Left kidney (tissue), 2 donors: ENCODE data around the gene ZBTB47. TPM values are rescaled to one million over a fixed set of nuclear protein-coding genes. Genes with fewer than 3 reads are reported as not detected.
A peak's percentile ranks its signal among the peaks of the same experiment; 100 is the strongest.

ENCODE experiments used
- DNase-seq: peaks from one replicate; pipeline ENCODE4 v3.0.0-alpha.2; 2013
- polyA plus RNA-seq: library from polyadenylated mRNA; unstranded; fragments of 120-200 nt; gene quantifications from one replicate; pipeline ENCODE4 v1.2.1, GENCODE V29; 2013; ENCODE audit not compliant: insufficient read length

ZBTB47 gene
- polyA plus RNA-seq, 1 donor, result 12.7 TPM

DNA sequence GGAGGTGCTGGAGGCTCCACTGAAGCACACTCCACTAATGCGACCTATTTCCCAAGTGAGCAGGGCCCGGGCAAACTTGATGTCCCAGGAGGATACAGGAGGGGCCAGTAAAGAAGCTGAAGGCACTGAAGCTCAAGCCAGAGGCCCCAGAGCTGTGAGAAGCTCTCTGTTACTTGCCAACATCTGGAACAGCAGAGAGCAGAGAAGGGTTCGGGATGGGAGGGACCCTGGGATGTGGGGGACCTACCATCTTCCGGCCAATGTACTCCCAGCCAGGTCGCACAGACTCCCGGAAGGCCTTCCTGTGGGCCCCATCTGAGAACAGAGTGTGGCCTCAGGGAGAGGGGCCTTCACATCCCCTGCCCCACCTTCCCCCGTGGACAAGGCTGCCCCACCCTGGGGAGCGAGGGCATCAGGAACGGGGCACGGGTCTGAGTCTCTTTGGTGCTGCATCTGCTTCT lies 46.0 kb downstream of the ZBTB47 start:
- no peak for DNase-seq

DNA sequence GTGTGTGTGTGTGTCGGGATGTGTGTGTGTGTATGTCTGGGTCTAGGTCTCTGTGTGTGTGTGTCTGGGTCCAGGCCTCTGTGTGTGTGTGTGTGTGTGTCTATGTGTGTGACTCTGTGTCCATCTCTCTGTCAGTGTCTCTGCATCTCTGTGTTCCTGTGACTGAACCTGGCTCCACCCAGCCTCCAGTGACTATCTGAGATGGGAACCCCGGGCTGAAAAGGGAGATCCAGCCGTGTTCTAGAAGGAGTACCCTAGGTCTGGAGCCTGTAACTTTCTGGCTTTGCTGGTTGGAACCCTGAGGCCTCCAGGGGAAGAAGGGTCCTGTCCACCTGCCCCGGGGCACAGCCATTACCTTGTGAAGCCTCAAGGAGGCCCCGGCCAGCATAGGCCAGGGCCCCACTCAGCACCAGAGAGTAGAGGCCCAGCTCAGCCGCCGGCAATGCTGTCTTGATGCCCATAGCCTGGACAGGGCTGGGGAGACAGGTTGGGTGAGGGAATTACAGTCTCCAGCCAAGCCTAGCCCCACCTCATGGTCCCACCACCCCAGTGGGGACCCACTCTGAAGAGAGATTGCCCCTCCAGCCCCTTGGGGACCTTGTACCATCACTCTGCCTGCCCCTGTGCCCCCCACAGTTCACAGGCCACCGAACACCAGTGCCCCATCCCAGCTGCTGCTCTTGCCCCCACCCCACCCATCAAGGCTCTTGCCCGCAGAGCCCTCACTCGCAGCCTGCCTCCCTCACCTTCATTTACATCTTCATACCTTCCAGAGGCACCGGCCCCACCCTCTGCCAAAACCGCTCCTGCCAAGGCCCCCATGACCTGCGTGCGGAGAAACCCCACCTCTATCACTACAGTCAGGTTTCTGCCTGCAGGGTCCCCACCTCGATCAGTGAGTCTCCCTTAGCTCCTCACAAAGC lies 47.1 kb downstream of the ZBTB47 start:
- DNase-seq, result no peak

DNA sequence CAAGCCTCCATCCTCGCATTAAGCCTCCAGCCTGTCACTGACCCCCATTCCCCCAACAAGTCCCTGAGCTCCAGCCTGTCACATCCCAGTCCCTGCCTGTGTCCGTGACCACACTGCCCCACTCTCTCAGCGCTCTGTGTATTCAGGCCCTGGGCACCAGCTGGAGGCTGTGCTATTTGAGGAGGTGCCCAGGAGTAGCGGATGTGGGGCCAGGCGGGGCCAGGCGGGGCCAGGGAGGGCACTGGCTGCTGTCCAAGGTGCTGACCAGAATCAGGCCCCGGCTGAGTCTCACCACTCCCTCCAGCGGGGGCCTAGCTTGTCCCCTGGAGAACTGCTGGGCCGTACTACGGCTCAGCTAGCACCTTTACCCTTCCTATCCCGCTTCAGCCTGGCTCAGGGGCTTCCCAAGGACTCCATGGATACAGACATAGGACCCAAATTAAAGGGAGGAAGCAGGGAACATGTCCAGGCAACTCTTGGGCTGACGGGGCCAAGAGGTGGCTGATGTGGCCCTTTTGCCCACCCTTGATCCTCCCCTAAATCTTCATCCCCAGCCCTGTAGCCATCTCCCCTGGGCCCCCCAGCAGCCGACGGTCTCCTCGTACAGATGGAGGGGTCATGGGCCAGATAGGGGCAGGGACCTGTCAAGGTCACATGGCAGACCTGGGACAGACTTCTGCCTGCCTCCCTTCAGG lies 48.0 kb downstream of the ZBTB47 start:
- DNase-seq, result peak; percentile 71

DNA sequence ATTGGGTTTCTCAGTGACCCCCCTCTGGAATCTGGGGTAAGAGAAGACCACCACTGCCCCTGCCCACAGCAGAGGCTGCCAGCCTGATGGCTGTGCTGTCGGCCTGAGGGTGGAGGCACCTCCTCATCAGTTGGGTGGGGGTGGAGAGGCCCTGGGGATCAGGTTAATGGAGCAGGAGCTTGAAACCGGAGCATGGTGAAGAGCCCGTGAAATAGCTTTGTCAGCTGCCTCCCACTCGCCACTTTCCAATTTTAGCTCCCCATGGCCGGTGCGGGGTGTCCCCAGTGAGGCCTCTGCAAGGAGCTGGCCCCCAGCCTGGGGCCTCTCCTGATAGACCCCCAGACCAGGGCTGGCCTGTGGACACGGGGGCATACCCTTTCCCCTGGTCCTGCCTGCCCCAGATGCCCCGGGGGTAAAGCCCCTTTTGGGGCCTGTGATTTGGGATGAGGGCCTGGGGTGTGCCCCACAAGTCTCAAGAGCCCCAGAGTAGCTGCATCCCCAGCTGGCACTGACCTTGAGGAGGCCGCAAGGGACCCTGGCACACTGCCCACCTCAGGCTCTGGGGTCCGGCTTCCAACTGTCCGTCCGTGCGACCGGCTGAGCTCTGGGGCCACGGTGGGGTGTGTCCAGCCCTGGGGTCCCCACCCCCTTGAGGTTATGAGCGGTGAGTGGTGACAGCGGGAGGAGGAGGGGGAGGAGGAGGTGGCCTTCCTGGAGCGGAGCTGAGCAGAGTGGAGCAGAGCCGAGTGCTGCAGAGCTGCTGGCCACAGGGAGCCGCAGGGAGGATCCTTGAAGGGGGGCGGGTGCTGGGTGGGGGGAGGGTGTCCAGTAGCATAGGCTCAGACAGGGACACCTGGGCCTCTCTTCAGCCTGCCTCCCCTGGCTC lies 48.8 kb downstream of the ZBTB47 start, which contains the start of gene HHATL:
TSS of gene HHATL (minus strand) at position 733 of the 886 bp plus-strand sequence. CDS start 1,972 bp downstream, outside the sequence.
- DNase-seq, result no peak

DNA sequence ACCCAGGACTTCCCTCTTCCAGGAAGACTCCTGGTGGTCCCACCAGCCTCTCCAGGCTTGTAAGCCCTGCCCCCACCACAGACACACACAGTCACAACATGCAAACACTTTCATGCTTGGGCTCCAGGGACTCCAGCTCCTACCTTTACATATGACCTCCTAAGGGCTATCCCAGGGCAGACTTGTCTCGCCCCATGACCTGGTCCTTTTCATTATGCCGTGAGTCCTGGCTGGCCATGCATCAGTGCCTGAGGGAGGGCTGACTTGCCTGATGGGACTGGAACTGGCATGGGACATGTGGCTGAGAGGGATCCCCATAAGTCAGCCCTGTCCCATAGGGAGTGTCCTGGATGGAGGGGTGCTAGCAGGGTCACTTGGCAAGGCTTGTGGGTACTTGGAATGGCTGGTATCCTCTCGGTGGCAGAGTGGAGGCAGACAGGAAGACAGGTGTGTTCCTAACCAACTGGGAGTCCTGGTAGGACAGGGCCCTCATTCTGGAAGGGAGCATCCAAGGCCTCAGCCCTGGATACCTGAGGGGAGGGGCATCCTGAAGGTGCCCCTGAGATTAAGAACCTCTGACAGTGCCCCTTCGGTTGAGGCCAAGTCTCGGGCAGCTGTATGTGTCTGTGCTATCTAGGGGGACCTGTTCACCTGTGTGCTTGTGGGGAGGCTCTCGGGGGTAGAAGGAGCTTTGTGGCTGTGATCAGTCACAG lies 49.6 kb downstream of the ZBTB47 start:
- no peak for DNase-seq

DNA sequence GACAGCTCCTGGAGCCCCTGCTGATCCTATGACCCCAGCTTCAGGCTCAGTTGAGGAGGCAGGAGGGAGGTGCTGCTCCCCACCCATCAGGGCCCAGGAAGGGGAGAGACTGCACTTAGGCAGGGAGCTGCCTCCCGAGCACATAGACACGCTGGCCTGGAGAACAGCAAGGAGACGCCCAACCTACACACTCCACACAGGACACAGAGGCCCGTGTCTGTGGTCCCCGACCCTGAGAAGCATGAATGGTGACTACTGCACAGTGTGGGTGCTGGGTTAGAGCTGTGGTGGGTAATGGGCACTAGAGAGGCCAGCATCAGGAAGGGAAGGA lies 50.2 kb downstream of the ZBTB47 start:
- DNase-seq, result no peak

DNA sequence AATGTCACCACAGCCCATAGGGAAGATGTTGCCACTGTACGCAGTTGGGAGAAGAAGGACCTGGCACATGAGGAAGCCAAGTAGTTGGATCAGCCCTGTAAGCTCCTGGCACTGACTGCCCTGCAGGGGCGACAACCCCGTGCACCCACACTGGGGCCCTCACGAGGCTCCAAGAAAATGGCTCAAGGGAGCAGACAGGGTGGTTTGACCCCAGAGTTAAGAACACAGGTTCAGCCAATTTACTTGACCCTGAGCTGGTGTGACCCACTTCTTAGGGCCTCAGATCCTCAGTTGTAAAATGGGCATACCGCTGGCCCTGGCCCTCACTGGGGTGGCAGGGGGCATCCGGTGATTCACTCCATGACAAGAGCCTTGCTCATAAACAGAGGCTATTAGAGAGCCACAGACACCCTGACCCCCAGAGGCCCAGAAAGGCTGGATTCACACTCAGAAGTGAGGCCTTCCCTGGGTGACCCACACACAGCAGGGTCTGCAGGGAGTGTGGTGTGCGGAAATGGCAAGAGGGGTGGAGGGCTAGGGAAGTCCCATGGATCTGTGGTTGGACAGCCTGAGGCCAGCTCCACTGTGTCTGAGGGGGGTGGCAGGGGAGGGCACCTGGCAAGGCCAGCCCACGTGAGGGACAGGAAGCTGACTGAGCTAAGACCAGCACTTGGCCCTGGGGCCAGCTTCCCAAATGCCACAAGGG lies 50.8 kb downstream of the ZBTB47 start:
- no peak for DNase-seq

DNA sequence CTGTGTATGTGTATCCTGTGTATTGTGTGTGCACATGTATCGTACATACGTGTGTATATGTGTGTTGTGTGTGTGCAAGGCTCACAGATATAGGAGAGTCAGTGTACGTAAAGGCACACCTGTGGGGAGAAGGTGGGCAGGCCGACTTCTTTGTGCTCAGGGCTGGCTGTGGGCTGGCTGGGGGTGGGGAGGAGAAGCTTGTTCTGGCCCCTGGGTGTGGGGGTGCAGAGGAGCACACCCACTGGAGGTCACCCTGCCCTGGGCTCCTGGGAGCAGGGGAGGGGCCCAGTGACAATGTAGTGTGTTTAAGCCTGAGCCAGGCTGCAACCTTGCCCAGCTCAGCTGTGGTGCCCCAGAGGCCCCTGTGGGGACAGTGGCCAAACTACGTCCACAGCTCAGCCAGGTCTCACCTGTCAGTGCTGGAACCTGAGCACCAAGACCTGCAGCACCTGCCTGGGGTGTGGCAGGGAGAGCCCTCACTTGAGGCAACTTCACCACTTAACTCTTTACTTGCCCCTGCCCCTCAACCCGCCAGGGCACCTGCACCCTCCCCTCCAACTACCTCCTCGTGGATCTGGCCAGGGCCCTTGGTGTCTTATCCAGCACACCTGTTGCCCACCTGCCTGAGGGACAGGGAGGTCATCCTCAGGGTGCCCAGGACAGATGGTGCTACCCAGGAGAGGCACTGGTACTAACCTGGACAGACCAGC lies 51.7 kb downstream of the ZBTB47 start:
- DNase-seq, result no peak

DNA sequence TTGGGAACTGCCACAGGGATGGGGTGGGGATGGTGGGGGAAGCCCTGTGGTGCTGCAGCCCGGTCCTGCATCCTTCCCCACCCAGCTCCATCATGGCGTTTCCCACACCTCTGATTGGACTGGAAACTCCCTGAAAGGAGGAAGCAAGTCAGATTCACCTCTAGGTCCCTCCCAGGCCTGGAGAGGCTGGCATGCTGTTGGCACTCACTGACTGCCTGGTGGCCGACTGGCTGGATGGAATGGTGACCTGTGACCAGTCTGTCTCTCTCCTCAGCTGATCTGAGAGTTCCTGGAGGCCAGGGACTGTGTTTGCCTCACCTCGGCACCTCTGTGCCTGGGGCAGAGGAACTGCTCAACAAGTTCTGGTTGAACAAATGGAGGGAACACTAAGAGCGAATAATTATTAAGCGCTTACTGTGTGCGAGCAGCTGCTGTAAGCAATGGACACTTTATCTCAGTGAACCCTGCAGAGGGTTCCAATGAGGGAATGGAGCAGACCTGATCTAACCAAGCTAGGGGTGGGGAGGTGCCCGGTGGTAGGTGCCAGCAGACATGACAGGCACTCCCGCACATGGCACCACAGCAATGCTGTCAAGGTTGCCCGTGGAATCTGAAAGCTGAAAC lies 52.6 kb downstream of the ZBTB47 start:
- no peak for DNase-seq

DNA sequence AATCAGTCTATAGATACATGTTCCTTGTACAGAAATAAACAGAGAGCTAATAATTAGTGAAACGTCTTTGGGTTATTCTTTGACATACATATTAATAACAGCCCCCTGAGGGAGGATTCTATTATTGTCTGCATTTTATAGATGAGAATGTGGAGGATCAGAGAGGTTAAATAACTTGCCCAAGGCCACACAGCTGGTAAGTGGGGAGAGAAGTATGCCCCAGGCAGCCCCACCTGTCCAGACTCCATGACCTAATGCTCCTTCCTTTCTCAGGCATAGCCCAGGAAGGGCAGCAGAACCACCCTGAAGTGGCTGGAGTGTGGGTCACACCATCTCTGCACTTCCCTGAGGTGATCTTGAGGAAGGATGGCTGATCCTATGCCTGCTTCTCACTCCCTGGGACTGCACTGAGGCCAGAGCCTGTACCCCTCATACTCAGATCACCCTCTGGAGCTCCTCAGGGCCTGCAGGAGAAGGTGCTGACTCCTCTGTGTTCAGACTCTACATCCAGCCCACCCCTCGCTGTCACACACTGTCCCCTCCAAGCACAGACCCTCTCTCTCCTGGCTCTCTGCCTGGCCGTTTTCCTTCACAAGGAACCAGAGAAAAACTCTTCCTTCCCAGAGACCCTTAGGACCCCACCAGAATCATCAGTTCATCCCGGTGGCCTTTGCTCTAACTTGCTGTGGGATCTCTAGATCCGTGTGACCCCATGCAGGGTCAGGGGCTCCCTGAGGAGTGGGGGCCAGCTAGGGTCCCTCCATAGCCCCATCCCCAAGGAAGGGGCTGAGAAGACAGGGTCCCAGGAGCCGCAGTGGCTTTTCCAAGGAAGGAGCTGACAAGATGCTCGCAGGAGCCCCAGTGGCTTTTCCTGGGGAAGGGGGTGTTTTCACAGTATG lies 53.5 kb downstream of the ZBTB47 start:
- no peak for DNase-seq

DNA sequence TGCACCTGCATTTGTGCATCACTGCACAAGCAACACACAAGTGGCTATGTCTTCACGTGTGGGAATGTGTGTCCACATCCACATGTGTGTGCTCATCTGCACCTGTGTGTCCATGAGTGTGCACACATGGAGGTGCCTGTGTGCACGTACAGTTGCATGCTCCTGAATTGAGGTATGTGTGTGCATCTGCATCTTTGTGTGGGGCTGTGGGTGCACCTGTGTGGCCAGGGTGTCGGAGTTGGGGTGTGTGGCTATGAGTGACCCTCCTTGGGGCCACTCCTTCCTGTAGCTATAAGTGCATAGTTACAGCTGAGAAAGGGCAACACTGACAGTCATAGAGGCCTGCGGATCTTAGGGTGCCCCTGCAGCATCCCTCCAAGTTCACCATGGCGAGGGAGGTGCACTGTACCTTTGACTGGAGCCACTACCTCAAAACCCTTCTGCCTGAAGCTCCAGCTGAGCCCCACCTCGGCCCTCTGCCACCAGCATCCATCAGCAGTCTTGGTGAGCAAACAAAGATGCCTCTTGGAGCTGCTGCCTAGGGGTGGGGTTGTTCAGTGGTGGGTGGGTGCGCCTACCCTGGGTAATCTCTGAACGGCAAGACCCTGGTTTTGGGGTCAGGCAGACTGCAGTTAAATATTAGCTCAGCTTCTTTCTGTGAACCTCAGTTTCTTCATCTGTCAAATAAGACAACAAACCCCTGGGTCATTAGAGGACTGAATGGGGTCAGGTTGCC lies 54.3 kb downstream of the ZBTB47 start:
- no peak for DNase-seq

DNA sequence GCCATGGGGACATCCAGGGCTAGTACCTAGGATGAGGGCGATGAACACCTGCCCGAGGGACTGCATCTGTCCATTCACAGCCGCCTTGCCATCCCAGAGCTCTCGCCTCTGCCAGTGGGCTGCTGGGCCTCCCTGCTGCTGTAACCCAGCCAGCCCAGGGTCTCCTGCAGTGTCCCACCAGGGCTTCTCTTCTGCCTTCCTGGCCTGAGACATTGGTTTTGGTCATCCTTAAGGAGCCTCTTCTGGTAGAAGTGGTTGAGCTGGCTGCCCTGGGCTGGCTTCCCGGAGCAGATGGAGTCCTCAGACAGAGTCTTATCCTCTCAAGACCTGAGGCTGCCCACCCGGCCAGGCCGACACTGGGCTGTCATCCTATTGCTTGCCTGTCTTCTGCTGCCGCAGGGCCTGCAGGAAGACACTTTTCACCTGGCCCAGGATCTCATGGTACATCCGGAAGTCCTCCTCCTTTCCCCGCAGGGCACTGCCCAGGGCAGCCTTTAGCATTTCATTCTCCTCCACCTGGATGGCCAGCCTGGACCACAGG lies 55.2 kb downstream of the ZBTB47 start:
- DNase-seq, result no peak

DNA sequence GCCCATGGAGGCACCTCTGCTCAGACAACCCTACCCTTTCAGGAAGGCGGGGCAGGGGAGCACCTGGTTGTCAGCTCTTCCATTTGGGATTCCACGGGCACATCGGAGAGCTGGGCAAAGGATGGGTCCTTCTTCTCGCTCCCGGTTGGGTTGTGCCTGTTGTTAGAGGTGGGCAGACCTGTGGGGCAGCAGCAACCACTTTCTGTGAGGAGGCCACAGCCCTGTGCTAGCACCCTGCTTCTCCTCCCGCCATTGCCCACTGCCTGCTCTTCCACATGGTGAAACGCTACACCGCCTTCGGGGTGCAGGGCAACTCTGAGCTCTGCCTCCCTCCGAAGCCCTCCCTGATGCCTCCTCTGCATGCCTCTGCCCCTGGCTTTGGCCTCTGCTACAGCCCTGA lies 56.1 kb downstream of the ZBTB47 start:
- no peak for DNase-seq

DNA sequence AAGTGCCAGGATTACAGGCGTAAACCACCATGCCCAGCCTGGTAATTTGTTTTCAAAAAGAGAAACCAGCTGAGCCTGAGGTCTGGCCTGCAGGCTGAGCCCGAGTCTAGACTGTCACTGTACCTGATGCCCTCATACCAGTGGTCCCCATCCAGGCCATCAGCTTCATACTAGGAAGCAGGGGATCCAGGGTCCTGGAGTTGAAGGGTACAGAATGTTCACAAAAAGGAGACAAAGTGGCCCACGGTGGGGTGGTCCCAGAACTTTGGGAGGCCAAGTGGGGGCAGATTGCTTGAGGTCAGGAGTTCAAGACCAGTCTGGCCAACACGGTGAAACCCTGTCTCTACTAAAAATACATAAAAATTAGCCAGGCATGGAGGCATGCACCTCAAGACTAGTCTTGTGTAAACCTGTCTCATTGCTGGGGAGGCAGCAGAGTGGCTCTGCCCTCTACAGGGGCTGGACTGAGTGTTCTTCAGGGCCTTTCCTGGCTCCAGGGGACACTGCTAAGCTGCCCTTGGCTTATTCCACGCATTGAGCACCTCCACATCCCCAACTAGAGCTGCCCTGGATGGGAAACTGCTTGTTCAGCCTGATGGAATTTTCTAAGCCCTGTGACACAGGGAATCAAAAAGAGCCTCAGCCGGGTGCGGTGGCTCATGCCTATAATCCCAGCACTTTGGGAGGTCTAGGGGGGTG lies 57.0 kb downstream of the ZBTB47 start:
- no peak for DNase-seq

DNA sequence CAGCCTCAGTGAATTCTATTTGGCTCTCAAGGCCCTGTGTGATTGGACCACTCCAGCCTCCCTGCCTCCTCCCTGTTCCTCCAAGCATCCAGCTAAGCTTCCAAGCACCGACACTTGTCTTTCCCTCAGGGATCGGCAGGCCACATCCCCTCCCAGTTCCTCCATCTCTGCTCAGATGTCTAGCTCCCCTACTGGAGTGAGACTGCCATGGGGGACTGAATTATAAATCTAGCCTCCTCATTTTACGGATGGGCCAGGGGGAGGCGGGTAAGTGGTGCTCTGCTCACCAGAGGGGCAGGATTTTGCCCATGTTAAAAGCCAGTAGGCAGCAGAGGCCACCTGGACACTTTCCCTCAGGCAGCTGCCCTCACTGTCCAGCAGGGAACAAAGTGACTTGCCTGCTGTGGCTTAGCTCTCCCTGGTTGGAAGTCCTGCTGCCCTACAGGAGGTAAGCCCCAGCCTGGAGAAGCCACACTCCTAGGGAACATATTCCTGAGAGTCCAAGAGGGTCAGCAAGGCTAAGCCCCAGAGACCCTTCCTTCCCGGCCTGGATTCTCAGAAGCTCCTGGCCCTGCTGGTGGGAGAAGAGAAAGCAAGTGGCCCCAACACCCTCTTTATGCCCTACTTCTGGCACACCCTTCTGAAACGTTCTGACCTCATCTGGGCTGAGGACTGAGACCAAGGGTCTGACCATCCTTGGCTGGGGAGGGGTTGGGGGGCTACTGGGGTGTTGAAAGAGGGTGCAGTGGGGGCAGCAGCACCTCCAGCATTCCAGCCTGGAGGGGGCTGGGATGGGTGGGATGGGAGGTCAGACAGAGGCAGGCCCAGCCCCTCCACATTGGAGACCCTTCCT lies 58.2 kb downstream of the ZBTB47 start:
- no peak for DNase-seq

DNA sequence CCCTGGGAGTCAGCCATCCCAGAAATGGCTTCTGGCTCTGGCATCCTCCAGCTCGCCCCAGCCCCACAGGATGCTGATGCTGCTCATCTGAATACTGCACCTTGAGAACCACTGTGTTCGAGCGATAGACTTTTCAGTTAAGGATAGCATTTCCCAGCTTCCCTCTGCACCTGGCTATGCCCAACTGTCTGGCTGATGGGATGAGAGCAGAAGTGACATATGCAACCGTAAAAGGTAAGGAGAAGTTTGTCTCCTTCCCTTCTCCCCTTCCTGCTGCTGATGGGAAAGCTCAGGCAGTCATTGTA lies 58.8 kb downstream of the ZBTB47 start:
- no peak for DNase-seq
